Mesendoderm (in vitro differentiated cells): ENCODE data around the gene CARS1.

ENCODE experiments used
- DNase-seq: peaks from one replicate; pipeline ENCODE4 v3.0.0; 2013
- H2AK5ac ChIP-seq: 2 replicates; pipeline ENCODE4 v1.6.1; 2013; ENCODE audit warnings: low read length, inconsistent platforms
- H2BK120ac ChIP-seq: 2 replicates; pipeline ENCODE4 v1.6.1; 2013; ENCODE audit warnings: low read depth, mild to moderate bottlenecking, low read length, moderate library complexity, mixed read lengths
- H2BK15ac ChIP-seq: replicated peaks from 2 replicates; pipeline ENCODE4 v1.6.1; 2013; ENCODE audit warnings: low read depth, mild to moderate bottlenecking, moderate library complexity
- H2BK5ac ChIP-seq: 2 replicates; pipeline ENCODE4 v1.6.1; 2013; ENCODE audit warnings: low read length, inconsistent platforms
- H3K18ac ChIP-seq: 2 replicates; pipeline ENCODE4 v1.6.1; 2013; ENCODE audit warnings: mild to moderate bottlenecking, low read length, mixed read lengths
- H3K23ac ChIP-seq: one replicate; pipeline ENCODE4 v1.6.1; 2013; ENCODE audit warnings: low read length
- H3K27ac ChIP-seq: 2 replicates; pipeline ENCODE4 v1.5.1; 2013; ENCODE audit warnings: low read depth, mild to moderate bottlenecking, inconsistent platforms, low read length, moderate library complexity
- H3K27me3 ChIP-seq: 2 replicates; pipeline ENCODE4 v1.6.1; 2013; ENCODE audit warnings: low read length, control low read depth, mild to moderate bottlenecking, inconsistent platforms; ENCODE audit not compliant: insufficient read depth, poor library complexity
- H3K36me3 ChIP-seq: 2 replicates; pipeline ENCODE4 v1.6.1; 2013; ENCODE audit warnings: low read length, inconsistent platforms; ENCODE audit not compliant: control insufficient read depth, insufficient read depth
- H3K4ac ChIP-seq: one replicate; pipeline ENCODE4 v1.6.1; 2013; ENCODE audit warnings: low read depth, mild to moderate bottlenecking, low read length, moderate library complexity
- H3K4me1 ChIP-seq: 2 replicates; pipeline ENCODE4 v1.6.1; 2013; ENCODE audit warnings: low read depth, low read length, inconsistent platforms; ENCODE audit not compliant: control insufficient read depth
- H3K4me2 ChIP-seq: 2 replicates; pipeline ENCODE4 v1.6.1; 2013; ENCODE audit warnings: low read length
- H3K4me3 ChIP-seq: 2 replicates; pipeline ENCODE4 v1.5.1; 2013; ENCODE audit warnings: mild to moderate bottlenecking, low read length
- H3K56ac ChIP-seq: one replicate; pipeline ENCODE4 v1.6.1; 2013; ENCODE audit warnings: low read length
- H3K79me1 ChIP-seq: 2 replicates; pipeline ENCODE4 v1.6.1; 2013; ENCODE audit warnings: low read length, inconsistent platforms
- H3K79me2 ChIP-seq: 2 replicates; pipeline ENCODE4 v1.6.1; 2013; ENCODE audit warnings: mild to moderate bottlenecking, low read length; ENCODE audit not compliant: control insufficient read depth, insufficient read depth
- H3K9ac ChIP-seq: 2 replicates; pipeline ENCODE4 v1.6.1; 2013; ENCODE audit warnings: low read length, inconsistent platforms
- H4K5ac ChIP-seq: one replicate; pipeline ENCODE4 v1.6.1; 2013; ENCODE audit warnings: low read length
- H4K8ac ChIP-seq: one replicate; pipeline ENCODE4 v1.6.1; 2013; ENCODE audit warnings: low read depth, mild to moderate bottlenecking, control low read depth, low read length, moderate library complexity
- WGBS: extraction: QIAGEN DNeasy Blood & Tissue Kit; methylation state at CpG from one replicate; pipeline ENCODE4 v1.1.7; 2013; ENCODE audit warnings: low lambda C conversion rate, missing lambda C conversion rate; ENCODE audit not compliant: insufficient coverage; ENCODE audit errors: extremely low coverage; 5-methylcytosine and 5-hydroxymethylcytosine counted together

Gene CARS1

GRCh38 chr11:3041699-3042441 lies 15.4 kb downstream of the CARS1 start:
- no peak overlapping the region for H2BK5ac ChIP-seq
- no peak overlapping the region for H4K5ac ChIP-seq
- no peak overlapping the region for H2BK120ac ChIP-seq
- H3K27ac ChIP-seq, result no peak overlapping the region
- no peak overlapping the region for H2AK5ac ChIP-seq
- no peak overlapping the region for H3K4me2 ChIP-seq
- DNase-seq, result no peak
- peaks cover 41% of the 10 kb centered on the region for H3K79me2 ChIP-seq
- peaks cover 15% of the 10 kb centered on the region for H3K36me3 ChIP-seq
- no peak overlapping the region for H4K8ac ChIP-seq
- H3K23ac ChIP-seq, result no peak overlapping the region
- H3K4me3 ChIP-seq, result no peak overlapping the region
- H3K56ac ChIP-seq, result no peak overlapping the region
- WGBS, result no CpG with 5 or more reads among the region's 17 CpGs
- no peaks in the 10 kb centered on the region for H3K27me3 ChIP-seq
- peaks cover 36% of the 10 kb centered on the region for H3K79me1 ChIP-seq
- no peak overlapping the region for H2BK15ac ChIP-seq
- no peak overlapping the region for H3K18ac ChIP-seq
- H3K4me1 ChIP-seq, result no peaks in the 10 kb centered on the region
- no peak overlapping the region for H3K9ac ChIP-seq
- H3K4ac ChIP-seq, result no peak overlapping the region

DNA sequence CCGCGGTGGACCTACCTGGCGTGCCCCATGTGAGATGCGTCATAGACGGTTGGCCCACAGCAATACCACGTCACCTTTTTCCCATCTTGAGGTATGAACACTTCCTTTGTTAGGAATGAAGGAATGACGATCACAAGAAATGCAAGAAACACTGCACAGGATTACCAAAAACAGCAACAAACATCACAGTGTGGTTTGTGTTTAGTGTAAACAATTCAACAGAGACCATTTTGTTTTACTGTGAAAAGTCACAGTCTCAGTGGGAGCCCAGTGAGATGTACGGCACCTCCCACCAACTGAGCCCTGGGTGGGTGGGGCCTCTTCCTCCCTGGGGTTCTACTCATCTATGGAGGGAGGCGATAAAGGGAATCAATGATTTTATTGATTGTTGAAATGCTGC lies 16.3 kb downstream of the CARS1 start:
- Histone ChIP-seq H3K27me3 (no peaks in the 10 kb centered on the region), H3K23ac (no peak overlapping the region), H3K4me1 (no peaks in the 10 kb centered on the region), H3K4ac (no peak overlapping the region), H2BK120ac (no peak overlapping the region), H3K4me2 (no peak overlapping the region), H2AK5ac (no peak overlapping the region), H3K56ac (no peak overlapping the region), H4K8ac (no peak overlapping the region), H3K9ac (no peak overlapping the region), H3K79me1 (peaks cover 36% of the 10 kb centered on the region), H3K79me2 (peaks cover 33% of the 10 kb centered on the region), H3K36me3 (peaks cover 22% of the 10 kb centered on the region), H3K18ac (no peak overlapping the region), H2BK15ac (no peak overlapping the region), H3K27ac (no peak overlapping the region), H3K4me3 (no peak overlapping the region), H4K5ac (no peak overlapping the region), H2BK5ac (no peak overlapping the region)
- no peak for DNase-seq
- WGBS, result no CpG with 5 or more reads among the region's 9 CpGs

DNA sequence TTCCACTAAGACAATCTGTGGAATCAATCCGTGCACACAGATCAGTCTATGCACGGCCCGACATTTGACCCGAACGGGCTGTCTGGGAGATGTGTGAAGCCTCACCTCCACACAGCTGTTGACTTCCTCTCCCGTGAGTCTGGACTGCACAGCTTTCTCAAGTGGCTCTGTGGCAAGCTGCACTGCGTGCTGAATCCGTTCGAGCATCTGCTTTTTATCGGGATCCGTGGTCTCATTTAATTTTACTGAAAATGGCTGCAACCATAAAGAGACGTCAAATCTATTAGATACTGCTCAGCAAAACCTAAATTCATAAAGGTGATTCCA lies 19.3 kb downstream of the CARS1 start:
- Histone ChIP-seq H3K23ac (no peak overlapping the region), H3K79me2 (peaks cover 9% of the 10 kb centered on the region), H3K4me1 (no peaks in the 10 kb centered on the region), H3K4me2 (no peak overlapping the region), H4K5ac (no peak overlapping the region), H4K8ac (no peak overlapping the region), H2BK15ac (no peak overlapping the region), H3K36me3 (peaks cover 25% of the 10 kb centered on the region), H3K9ac (no peak overlapping the region), H3K27ac (no peak overlapping the region), H3K27me3 (no peaks in the 10 kb centered on the region), H3K56ac (no peak overlapping the region), H3K18ac (no peak overlapping the region), H2BK120ac (no peak overlapping the region), H3K79me1 (peaks cover 19% of the 10 kb centered on the region), H2BK5ac (no peak overlapping the region), H3K4ac (no peak overlapping the region), H3K4me3 (no peak overlapping the region), H2AK5ac (no peak overlapping the region)
- WGBS, result no CpG with 5 or more reads among the region's 12 CpGs
- no peak for DNase-seq

DNA sequence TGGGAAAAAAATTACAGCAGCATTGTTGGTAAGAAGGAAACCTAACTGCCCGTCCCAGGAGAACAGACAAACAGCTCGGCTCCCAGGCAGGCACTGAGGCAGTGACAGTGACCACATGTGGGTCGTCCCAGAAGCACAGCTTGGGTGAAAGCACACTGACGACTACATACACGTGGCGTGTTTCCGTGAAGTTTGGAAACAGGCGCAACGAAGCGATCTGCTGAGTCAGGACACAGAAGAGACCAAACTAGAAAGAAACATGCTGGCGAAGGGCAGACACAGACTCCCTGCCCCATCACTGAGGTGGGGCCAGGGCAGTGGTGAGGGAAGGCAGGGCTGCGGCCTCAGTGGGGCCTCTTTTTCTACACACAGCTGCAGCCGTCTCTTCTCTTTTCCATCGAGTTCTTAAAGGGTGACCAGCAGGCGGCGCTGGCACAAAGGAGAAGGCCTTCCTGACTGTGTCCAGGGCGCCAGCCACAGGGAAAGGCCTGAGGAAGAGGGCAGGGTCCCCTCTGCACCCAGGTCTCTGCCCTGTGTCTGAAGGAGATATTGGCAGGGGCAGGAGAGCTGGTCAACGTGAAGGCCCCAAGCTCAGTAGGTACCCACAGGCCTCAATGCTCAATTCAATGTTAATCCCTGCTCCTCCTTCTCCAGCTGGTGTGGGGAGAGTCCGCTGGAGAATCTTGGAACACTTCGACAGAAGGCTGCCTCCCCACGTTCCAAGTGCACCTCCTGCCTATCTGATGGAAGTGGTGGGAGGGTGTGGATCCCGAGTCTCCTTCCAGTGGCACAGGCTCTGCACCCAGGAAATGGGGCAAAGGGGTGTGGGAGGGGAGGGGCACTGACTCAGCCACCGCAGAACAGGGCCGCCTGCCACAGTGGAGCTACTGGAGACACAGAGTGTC lies 19.9 kb downstream of the CARS1 start:
- no peak overlapping the region for H2BK120ac ChIP-seq
- no peak overlapping the region for H3K4me2 ChIP-seq
- no peak overlapping the region for H3K4me3 ChIP-seq
- H3K79me2 ChIP-seq, result peaks cover 5% of the 10 kb centered on the region
- DNase-seq, result peak; percentile 87
- peaks cover 17% of the 10 kb centered on the region for H3K79me1 ChIP-seq
- peaks cover 28% of the 10 kb centered on the region for H3K36me3 ChIP-seq
- no peak overlapping the region for H2BK5ac ChIP-seq
- no peak overlapping the region for H3K9ac ChIP-seq
- no peak overlapping the region for H3K18ac ChIP-seq
- no peak overlapping the region for H4K8ac ChIP-seq
- H3K27me3 ChIP-seq, result no peaks in the 10 kb centered on the region
- no peak overlapping the region for H2AK5ac ChIP-seq
- WGBS, result no CpG with 5 or more reads among the region's 24 CpGs
- no peak overlapping the region for H3K23ac ChIP-seq
- no peak overlapping the region for H3K56ac ChIP-seq
- no peaks in the 10 kb centered on the region for H3K4me1 ChIP-seq
- H3K27ac ChIP-seq, result no peak overlapping the region
- no peak overlapping the region for H4K5ac ChIP-seq
- no peak overlapping the region for H2BK15ac ChIP-seq
- no peak overlapping the region for H3K4ac ChIP-seq

GRCh38 chr11:3036419-3036818 lies 20.8 kb downstream of the CARS1 start:
- no peak for DNase-seq
- H3K18ac ChIP-seq, result no peak overlapping the region
- H2BK15ac ChIP-seq, result no peak overlapping the region
- no peak overlapping the region for H3K4ac ChIP-seq
- no CpG with 5 or more reads among the region's 5 CpGs for WGBS
- H3K4me1 ChIP-seq, result no peaks in the 10 kb centered on the region
- H3K79me1 ChIP-seq, result peaks cover 11% of the 10 kb centered on the region
- H3K56ac ChIP-seq, result no peak overlapping the region
- no peak overlapping the region for H3K9ac ChIP-seq
- no peak overlapping the region for H3K4me3 ChIP-seq
- H3K27me3 ChIP-seq, result no peaks in the 10 kb centered on the region
- H3K36me3 ChIP-seq, result peaks cover 28% of the 10 kb centered on the region
- H2AK5ac ChIP-seq, result no peak overlapping the region
- H4K8ac ChIP-seq, result no peak overlapping the region
- no peak overlapping the region for H3K4me2 ChIP-seq
- H3K23ac ChIP-seq, result no peak overlapping the region
- H3K79me2 ChIP-seq, result peaks cover under 1% of the 10 kb centered on the region
- H2BK120ac ChIP-seq, result no peak overlapping the region
- H4K5ac ChIP-seq, result no peak overlapping the region
- H3K27ac ChIP-seq, result no peak overlapping the region
- no peak overlapping the region for H2BK5ac ChIP-seq
